Neural progenitor cell (in vitro differentiated cells): ENCODE data around the gene CHMP5. TPM values are rescaled to one million over a fixed set of nuclear protein-coding genes. Genes with fewer than 3 reads are reported as not detected.

Source experiments
- DNase-seq: peaks from one replicate; pipeline ENCODE4 v3.0.0-alpha.2; 2016; ENCODE audit warnings: low spot score
- H2AFZ ChIP-seq: fragments of 200-600 bp; sonication (generic); replicated peaks from 2 replicates; pipeline ENCODE4 v1.6.1; 2016; ENCODE audit warnings: antibody characterized with exemption
- H3F3A ChIP-seq: fragments of 200-600 bp; sonication (generic); 2 replicates; pipeline ENCODE4 v1.6.1; 2016; ENCODE audit warnings: antibody characterized with exemption, low read depth
- H3K27ac ChIP-seq: fragments of 200-600 bp; sonication (generic); 2 replicates; pipeline ENCODE4 v1.5.1; 2016; ENCODE audit warnings: mild to moderate bottlenecking
- H3K27me3 ChIP-seq: fragments of 200-600 bp; sonication (generic); 2 replicates; pipeline ENCODE4 v1.6.1; 2016; ENCODE audit warnings: mild to moderate bottlenecking, moderate library complexity
- H3K36me3 ChIP-seq: fragments of 200-600 bp; sonication (generic); 2 replicates; pipeline ENCODE4 v1.5.1; 2016
- H3K4me1 ChIP-seq: fragments of 200-600 bp; sonication (generic); 2 replicates; pipeline ENCODE4 v1.6.1; 2016; ENCODE audit warnings: mixed run types
- H3K4me2 ChIP-seq: fragments of 200-600 bp; sonication (generic); 2 replicates; pipeline ENCODE4 v1.6.1; 2016
- H3K4me3 ChIP-seq: fragments of 200-600 bp; sonication (generic); 2 replicates; pipeline ENCODE4 v1.5.1; 2016
- H3K79me2 ChIP-seq: fragments of 200-600 bp; sonication (generic); 2 replicates; pipeline ENCODE4 v1.6.1; 2016; ENCODE audit warnings: low read depth
- H3K9ac ChIP-seq: fragments of 200-600 bp; sonication (generic); 2 replicates; pipeline ENCODE4 v1.6.1; 2016
- H3K9me3 ChIP-seq: fragments of 200-600 bp; sonication (generic); 2 replicates; pipeline ENCODE4 v1.5.1; 2016; ENCODE audit warnings: low read depth
- H4K20me1 ChIP-seq: fragments of 200-600 bp; sonication (generic); 2 replicates; pipeline ENCODE4 v1.6.1; 2016; ENCODE audit warnings: low read depth
- H3K27ac Mint-ChIP-seq: 3 replicates; pipeline ENCODE4 v1.8.0; 2021; ENCODE audit warnings: mixed read lengths
- H3K27me3 Mint-ChIP-seq: 2 replicates; pipeline ENCODE4 v1.8.0; 2022; ENCODE audit warnings: low read depth, mild to moderate bottlenecking, inconsistent platforms, moderate library complexity, mixed read lengths; ENCODE audit not compliant: insufficient read depth
- H3K36me3 Mint-ChIP-seq: 3 replicates; pipeline ENCODE4 v1.8.0; 2021; ENCODE audit warnings: mixed read lengths
- H3K4me1 Mint-ChIP-seq: 3 replicates; pipeline ENCODE4 v1.8.0; 2021; ENCODE audit warnings: mixed read lengths
- H3K4me3 Mint-ChIP-seq: 3 replicates; pipeline ENCODE4 v1.8.0; 2021; ENCODE audit warnings: mild to moderate bottlenecking, moderate library complexity, mixed read lengths
- H3K9me3 Mint-ChIP-seq: 3 replicates; pipeline ENCODE4 v1.8.0; 2020; ENCODE audit warnings: mixed read lengths
- CTCF ChIP-seq: fragments of 200-600 bp; sonication (generic); IDR thresholded peaks from 2 replicates; pipeline ENCODE4 v1.5.1; 2017; ENCODE audit warnings: antibody characterized with exemption, mild to moderate bottlenecking
- EZH2 ChIP-seq: fragments of 200-600 bp; sonication (generic); IDR thresholded peaks from 2 replicates; pipeline ENCODE4 v1.6.1; 2017; ENCODE audit warnings: antibody characterized with exemption, mild to moderate bottlenecking, moderate library complexity
- EZH2phosphoT487 ChIP-seq: fragments of 200-600 bp; sonication (generic); IDR thresholded peaks from 2 replicates; pipeline ENCODE4 v1.6.1; 2017; ENCODE audit warnings: antibody characterized with exemption
- total RNA-seq: library from RNA; depleted of rRNA; stranded (reverse); fragments of >200 nt; gene quantifications from 2 replicates; pipeline ENCODE4 v1.2.3, GENCODE V29; 2015; ENCODE audit warnings: low replicate concordance

CHMP5 gene
- total RNA-seq, 1 donor from 2014 or later = 135 TPM

GRCh38 chr9:33222031-33222430 is 42.8 kb upstream of the CHMP5 start:
- Histone ChIP-seq H3K4me1 (no peaks in the 10 kb centered on the region), H3K4me3 (no peak overlapping the region), H3K9ac (no peak overlapping the region), H3K27ac (no peak overlapping the region), H3F3A (no peaks in the 10 kb centered on the region), H3K79me2 (no peaks in the 10 kb centered on the region), H3K27me3 (peaks cover 4% of the 10 kb centered on the region), H4K20me1 (no peaks in the 10 kb centered on the region), H3K9me3 (no peaks in the 10 kb centered on the region), H3K4me2 (no peak overlapping the region), H3K36me3 (no peaks in the 10 kb centered on the region), H2AFZ (no peak overlapping the region)
- Mint-ChIP-seq H3K36me3 (no peaks in the 10 kb centered on the region), H3K27ac (no peak overlapping the region), H3K4me3 (no peak overlapping the region), H3K27me3 (peaks cover 6% of the 10 kb centered on the region), H3K4me1 (no peaks in the 10 kb centered on the region), H3K9me3 (no peaks in the 10 kb centered on the region)
- no peak for TF ChIP-seq EZH2phosphoT487
- no peak for TF ChIP-seq EZH2
- TF ChIP-seq CTCF = no peak
- no peak for DNase-seq

GRCh38 chr9:33223696-33224095 is 41.2 kb upstream of the CHMP5 start:
- Histone ChIP-seq H2AFZ (peak overlapping the region; percentile 69), H3K79me2 (no peaks in the 10 kb centered on the region), H3K27me3 (no peaks in the 10 kb centered on the region), H3K27ac (no peak overlapping the region), H3K4me2 (no peak overlapping the region), H4K20me1 (no peaks in the 10 kb centered on the region), H3K36me3 (no peaks in the 10 kb centered on the region), H3K4me1 (no peaks in the 10 kb centered on the region), H3K9ac (no peak overlapping the region), H3F3A (no peaks in the 10 kb centered on the region), H3K9me3 (no peaks in the 10 kb centered on the region), H3K4me3 (no peak overlapping the region)
- no peak for DNase-seq
- Mint-ChIP-seq H3K36me3 (no peaks in the 10 kb centered on the region), H3K9me3 (no peaks in the 10 kb centered on the region), H3K4me1 (no peaks in the 10 kb centered on the region), H3K27me3 (peaks cover 5% of the 10 kb centered on the region), H3K27ac (no peak overlapping the region), H3K4me3 (no peak overlapping the region)
- TF ChIP-seq EZH2phosphoT487 (no peak), CTCF (peak; percentile 9)

GRCh38 chr9:33225319-33226147 is 39.3 kb upstream of the CHMP5 start:
- TF ChIP-seq EZH2 = no peak
- peak; percentile 89 for TF ChIP-seq CTCF
- no peak for TF ChIP-seq EZH2phosphoT487
- Histone ChIP-seq H3K27me3 (no peaks in the 10 kb centered on the region), H3K79me2 (no peaks in the 10 kb centered on the region), H3K4me3 (no peak overlapping the region), H3K9ac (no peak overlapping the region), H3K27ac (no peak overlapping the region), H3K4me1 (no peaks in the 10 kb centered on the region), H3F3A (no peaks in the 10 kb centered on the region), H3K36me3 (no peaks in the 10 kb centered on the region), H3K9me3 (no peaks in the 10 kb centered on the region), H2AFZ (no peak overlapping the region), H4K20me1 (no peaks in the 10 kb centered on the region), H3K4me2 (no peak overlapping the region)
- DNase-seq = peak; percentile 55
- H3K4me1 Mint-ChIP-seq = no peaks in the 10 kb centered on the region
- no peaks in the 10 kb centered on the region for H3K9me3 Mint-ChIP-seq
- H3K27ac Mint-ChIP-seq = no peak overlapping the region
- no peaks in the 10 kb centered on the region for H3K36me3 Mint-ChIP-seq
- H3K4me3 Mint-ChIP-seq = no peak overlapping the region
- peaks cover 5% of the 10 kb centered on the region for H3K27me3 Mint-ChIP-seq
